A673 (cell line): ENCODE results near the gene MDK.
A peak's percentile ranks its signal among the peaks of the same experiment; 100 is the strongest.

Experiments used
- EZH2 ChIP-seq: fragments of 200-600 bp; sonication (generic); IDR thresholded peaks from 2 replicates; pipeline ENCODE4 v1.6.1; 2017; ENCODE audit warnings: borderline replicate concordance, low read depth, mild to moderate bottlenecking, mixed read lengths, antibody characterized with exemption, low read length; ENCODE audit not compliant: poor library complexity, severe bottlenecking
- TF ChIP-seq, protein P1 (sequence below): fragments of 300-800, 200-600 bp; sonication (generic); conservative IDR thresholded peaks from 2 replicates; pipeline ENCODE4 v1.5.1; 2017; ENCODE audit warnings: low read depth, mild to moderate bottlenecking, antibody characterized with exemption, low read length, moderate library complexity, mixed read lengths

DNA sequence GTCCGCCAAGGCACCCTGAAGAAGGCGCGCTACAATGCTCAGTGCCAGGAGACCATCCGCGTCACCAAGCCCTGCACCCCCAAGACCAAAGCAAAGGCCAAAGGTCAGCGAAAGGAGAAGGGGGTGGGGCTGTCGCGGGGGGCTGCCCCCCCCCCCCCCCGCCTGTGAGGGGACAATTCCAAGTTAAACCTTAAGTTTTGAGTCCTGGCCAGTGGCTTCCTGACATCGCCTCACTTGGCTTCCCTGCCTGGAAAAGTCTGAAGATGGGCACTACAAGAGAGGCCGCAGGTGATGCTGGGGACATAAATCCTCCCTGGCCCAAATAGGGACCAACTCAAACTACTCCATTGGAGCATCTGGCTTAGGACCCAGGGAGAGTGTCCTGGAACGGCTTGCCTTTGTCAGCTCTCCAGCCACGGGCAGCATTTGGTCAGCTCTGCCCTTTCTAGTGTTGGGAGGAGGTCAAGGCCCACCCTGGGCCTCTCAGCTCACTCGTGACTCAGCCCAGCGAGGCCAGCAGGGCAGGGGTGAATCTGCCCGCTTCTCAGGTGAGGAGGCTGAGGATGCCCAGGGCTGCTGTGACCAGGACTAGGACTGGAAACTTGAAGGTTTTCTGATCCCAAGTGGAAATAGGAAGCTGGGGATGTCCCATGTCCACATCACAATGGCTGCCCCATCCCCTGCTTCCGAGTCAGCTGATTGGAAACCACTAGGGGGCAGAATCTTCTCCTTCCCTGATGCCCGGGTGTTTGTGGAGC is 1.4 kb downstream of the MDK start:
- TF ChIP-seq, protein P1, sequence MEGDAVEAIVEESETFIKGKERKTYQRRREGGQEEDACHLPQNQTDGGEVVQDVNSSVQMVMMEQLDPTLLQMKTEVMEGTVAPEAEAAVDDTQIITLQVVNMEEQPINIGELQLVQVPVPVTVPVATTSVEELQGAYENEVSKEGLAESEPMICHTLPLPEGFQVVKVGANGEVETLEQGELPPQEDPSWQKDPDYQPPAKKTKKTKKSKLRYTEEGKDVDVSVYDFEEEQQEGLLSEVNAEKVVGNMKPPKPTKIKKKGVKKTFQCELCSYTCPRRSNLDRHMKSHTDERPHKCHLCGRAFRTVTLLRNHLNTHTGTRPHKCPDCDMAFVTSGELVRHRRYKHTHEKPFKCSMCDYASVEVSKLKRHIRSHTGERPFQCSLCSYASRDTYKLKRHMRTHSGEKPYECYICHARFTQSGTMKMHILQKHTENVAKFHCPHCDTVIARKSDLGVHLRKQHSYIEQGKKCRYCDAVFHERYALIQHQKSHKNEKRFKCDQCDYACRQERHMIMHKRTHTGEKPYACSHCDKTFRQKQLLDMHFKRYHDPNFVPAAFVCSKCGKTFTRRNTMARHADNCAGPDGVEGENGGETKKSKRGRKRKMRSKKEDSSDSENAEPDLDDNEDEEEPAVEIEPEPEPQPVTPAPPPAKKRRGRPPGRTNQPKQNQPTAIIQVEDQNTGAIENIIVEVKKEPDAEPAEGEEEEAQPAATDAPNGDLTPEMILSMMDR, result peak; percentile 99
- TF ChIP-seq EZH2, result no peak
